ENCODE measurements around the gene UNC93B1.

- TF ChIP-seq CTCF (conservative IDR thresholded peaks at IDR 0.05; ENCODE audit: low read length) (no peak), EZH2phosphoT487 (IDR thresholded peaks at IDR 0.05; ENCODE audit: borderline replicate concordance) (no peak)
Measured at GRCh38 chr11:68004551-68005335, 846 bp upstream of the UNC93B1 start.

Data from Loucy (cell line).